GM18498 (cell line): Measurements from ENCODE around the gene CSF1.
"Not testable (repeated sequence)": the region's sequence is repeated elsewhere in the genome, so short reads cannot be mapped to it uniquely, and the experiment has no call there.

Experiments
- ATAC-seq: cut with Tn5 transposase; IDR thresholded peaks from one replicate; pipeline ENCODE4 v1.9.1; 2021; ENCODE audit warnings: mild to moderate bottlenecking, moderate library complexity; ENCODE audit not compliant: unreplicated experiment

The CSF1 gene

DNA sequence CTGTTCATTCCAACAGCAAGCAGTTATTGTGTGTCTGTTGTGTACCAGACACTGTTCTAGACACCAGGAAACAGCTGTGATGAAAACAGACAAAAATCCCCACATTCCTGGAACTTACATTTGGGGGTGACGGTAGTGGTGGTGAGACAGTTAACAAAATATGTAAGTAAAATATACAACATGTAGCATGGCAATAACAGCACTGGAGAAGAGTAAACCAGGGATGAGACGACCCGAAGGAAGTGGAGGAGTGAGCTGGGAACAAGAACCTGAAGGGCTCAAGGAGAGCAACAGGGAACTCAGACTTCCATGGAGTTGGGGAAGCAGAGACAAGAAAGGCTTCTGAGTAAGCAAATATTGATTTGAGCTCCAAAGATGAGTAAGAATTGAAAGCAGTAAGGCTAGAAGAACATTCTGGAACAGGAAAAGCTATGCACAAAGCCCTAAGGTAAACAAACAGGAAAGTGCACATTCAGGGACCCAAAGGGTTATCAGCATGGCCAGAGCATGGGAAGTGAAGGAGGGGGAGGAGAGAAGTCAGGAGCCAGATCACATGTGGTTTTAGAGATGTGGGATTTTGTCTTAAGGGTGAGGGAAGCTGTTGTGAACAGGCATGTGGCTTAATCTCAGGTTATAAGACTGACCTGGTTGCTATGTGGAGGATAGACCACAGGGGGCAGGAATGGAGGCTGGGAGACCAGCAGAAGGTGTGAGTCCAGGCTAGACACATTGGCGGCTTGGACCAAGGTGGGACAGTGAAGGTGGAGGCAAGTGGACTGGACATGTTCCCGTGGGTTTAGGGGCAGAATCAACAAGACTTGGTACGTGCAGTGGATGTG is 7.3 kb downstream of the CSF1 start:
- no peak for ATAC-seq

DNA sequence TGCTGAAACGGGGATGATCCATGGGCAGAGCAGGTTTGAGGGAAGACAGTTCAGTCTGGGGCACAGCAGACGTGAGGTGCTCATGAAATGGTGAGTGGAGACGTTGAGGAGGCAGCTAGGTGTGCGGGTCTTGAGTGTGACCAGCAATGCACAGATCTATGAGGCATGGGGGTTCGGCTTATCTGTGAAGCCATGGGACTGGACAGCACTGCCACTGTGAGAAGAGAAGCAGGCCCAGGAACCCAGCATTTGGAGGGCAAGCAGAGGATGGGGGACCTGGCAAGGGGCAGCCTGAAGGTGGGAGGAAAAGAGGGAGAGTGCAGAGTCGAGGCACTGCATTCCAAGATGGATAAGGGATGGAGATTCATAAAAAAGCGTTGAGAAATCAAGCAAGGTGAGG is 8.0 kb downstream of the CSF1 start:
- ATAC-seq: no peak

DNA sequence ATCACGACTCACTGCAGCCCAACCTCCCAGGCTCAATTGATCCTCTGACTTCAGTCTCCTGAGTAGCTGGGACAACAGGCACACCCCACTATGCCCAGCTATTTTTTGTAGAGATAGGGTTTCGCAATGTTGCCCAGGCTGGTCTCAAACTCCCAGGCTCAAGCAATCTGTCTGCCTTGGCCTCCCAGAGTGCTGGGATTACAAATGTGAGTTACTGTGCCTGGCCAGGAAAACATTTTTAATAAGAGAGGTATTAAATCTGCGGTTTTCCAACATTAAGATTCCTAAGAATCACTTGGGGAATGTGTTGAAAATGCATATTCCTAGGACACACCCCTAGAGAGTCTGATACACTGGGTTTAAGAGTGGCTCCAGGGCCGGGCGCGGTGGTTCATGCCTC is 8.7 kb downstream of the CSF1 start:
- no peak for ATAC-seq

- ATAC-seq: not testable (repeated sequence)
Measured at GRCh38 chr1:109920391-109920790, 9.7 kb downstream of the CSF1 start.

DNA sequence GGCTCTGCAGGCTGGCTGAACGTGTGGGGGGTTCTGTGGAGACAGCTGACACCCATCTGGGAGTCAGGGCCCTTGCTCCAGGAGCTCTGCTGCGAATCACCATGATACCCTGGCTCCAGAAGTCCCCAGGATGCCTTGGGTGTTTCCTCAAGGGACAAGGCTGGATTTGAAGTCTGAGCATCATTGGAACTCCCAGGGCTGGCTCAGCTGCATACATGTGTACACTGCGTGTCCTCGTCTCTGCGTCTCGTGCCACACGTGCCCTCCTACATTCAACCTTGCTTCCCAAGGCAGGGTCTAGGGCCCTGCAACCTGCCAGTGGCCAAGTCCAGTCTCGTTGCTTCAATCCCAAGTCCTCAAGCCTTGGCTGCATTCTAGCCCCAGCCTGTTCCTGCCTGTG is 11.7 kb downstream of the CSF1 start:
- no peak for ATAC-seq

- ATAC-seq: no peak
Measured at GRCh38 chr1:109923131-109923945, 12.7 kb downstream of the CSF1 start.

DNA sequence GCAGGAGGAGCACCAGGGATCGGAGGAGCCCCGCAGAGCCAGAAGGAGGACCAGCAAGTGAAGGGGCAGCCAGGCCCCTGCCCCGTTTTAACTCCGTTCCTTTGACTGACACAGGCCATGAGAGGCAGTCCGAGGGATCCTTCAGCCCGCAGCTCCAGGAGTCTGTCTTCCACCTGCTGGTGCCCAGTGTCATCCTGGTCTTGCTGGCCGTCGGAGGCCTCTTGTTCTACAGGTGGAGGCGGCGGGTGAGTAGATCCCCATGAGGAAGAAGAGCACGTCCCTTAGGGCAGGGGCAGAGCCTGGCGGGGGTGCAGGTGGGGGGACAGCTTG is 13.3 kb downstream of the CSF1 start:
- ATAC-seq: no peak

DNA sequence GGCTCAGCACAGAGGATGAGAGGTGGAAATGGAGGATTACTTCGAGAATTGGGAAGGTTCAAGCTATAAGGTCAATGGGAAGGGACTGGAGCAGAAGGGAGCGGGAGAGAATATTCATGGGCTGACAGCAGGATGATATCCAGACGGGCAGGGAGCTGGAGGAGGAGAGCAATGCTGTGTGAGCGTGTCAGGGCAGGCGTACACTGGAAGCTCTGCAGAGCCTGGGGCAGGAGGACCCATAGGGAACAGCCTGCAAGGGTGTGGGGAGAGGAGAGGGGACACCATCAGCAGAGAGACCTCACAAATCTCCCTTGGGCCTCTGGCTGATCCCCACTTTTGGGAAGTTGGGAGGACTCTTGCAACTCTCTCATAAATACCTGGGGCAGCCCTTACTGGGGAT is 13.7 kb downstream of the CSF1 start:
- no peak for ATAC-seq

- ATAC-seq: no peak
Measured at GRCh38 chr1:109925159-109925990, 14.7 kb downstream of the CSF1 start.

DNA sequence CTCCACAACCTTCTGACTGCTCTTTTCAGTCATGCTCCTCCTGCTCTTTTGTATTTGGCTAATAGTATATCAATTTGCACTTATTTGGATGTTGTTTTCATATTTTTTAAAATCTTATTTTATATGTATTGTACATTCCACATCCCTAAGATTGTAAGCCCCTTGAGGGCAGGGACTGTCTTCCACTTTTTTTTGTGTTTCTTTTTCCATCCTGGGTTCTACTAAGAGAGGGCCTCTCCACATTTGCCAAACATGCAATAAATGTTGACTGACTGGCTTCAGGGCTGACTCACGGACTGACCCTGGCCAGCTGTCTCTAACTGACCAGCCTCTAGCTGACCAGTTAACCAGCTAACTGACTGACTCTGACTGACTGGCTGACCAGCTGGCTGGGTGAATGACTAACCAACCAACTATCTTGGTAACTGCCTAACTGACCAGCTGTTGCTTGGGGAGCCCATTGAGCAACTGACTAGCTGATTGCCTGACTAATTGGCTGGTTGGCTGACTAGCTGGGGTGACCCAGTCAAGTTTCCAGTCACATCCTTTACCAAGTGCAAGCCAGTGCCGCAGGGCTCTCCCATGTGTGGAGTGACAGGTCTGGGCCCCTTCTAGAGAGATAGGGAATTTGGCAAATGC is 16.1 kb downstream of the CSF1 start:
- ATAC-seq: no peak

GRCh38 chr1:109927356-109927755 is 16.7 kb downstream of the CSF1 start:
- no peak for ATAC-seq

- no peak for ATAC-seq
Measured at GRCh38 chr1:109927911-109928321, 17.3 kb downstream of the CSF1 start.

- ATAC-seq: no peak
Measured at GRCh38 chr1:109928591-109929111, 18.0 kb downstream of the CSF1 start.

- ATAC-seq: no peak
Measured at GRCh38 chr1:109929170-109929569, 18.5 kb downstream of the CSF1 start.

DNA sequence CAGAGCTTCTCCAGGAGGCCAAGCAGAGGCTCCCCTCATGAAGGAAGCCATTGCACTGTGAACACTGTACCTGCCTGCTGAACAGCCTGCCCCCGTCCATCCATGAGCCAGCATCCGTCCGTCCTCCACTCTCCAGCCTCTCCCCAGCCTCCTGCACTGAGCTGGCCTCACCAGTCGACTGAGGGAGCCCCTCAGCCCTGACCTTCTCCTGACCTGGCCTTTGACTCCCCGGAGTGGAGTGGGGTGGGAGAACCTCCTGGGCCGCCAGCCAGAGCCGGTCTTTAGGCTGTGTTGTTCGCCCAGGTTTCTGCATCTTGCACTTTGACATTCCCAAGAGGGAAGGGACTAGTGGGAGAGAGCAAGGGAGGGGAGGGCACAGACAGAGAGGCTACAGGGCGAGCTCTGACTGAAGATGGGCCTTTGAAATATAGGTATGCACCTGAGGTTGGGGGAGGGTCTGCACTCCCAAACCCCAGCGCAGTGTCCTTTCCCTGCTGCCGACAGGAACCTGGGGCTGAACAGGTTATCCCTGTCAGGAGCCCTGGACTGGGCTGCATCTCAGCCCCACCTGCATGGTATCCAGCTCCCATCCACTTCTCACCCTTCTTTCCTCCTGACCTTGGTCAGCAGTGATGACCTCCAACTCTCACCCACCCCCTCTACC is 19.1 kb downstream of the CSF1 start:
- ATAC-seq: no peak

- ATAC-seq: no peak
Measured at GRCh38 chr1:109930252-109930993, 19.8 kb downstream of the CSF1 start.

- no peak for ATAC-seq
Measured at GRCh38 chr1:109931189-109931731, 20.6 kb downstream of the CSF1 start.

DNA sequence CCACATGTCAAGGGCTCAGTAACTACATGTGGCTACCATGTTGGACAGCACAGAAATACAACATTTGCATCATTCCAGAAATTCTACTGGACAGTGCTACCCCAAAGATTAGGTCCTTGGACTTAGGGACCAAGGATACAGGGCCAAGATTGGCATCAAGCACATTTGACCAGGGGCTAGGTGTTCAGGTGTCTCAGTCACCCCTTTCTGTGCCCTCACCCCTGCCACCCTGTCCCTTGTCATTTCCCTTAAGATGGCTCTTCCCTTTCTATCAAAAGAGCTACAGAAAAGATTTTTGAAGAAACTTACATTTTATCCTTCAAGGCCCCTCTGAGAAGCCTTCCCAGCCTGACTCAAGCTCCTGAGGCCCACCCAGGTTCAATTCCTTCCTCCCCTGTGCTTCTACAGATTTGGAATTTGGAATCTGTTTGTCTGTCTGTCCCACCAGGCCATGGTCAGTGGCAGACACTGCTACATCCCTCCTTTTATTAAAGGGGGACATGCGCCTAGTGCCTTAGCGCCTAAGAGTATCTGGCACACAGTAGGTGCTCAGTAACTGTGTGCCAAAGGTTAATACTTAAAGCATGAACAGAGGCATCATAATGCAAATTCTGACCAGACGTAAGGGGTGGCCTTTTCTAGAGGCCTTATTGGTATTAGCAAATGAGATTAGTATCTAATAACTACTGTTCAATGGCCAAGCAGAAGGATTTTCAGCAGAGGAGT is 21.4 kb downstream of the CSF1 start:
- ATAC-seq: no peak

- no peak for ATAC-seq
Measured at GRCh38 chr1:109932679-109933078, 22.0 kb downstream of the CSF1 start.
